Esophagus squamous epithelium (tissue), 5 donors: ENCODE measurements around the gene TRIM39. TPM values are rescaled to one million over a fixed set of nuclear protein-coding genes. Genes with fewer than 3 reads are reported as not detected.

Experiments used
- DNase-seq: peaks from one replicate; lab custom pipeline; 2025; lab: John Stamatoyannopoulos, UW
- H3K27ac ChIP-seq, 4 donors: fragments of 200-600 bp; sonication (generic); one replicate each; pipeline ENCODE4 v1.5.1; 2016 to 2019; ENCODE audit warnings: mild to moderate bottlenecking in 1 of 4
- H3K27me3 ChIP-seq, 4 donors: fragments of 200-600 bp; sonication (generic); 1 replicate in 3 of 4; 2 replicates in 1 of 4; pipeline versions ENCODE4 v1.5.1 to v1.6.0; 2017 to 2021; ENCODE audit warnings: antibody characterized with exemption in 1 of 4
- H3K36me3 ChIP-seq, 3 donors: fragments of 200-600 bp; sonication (generic); one replicate each; pipeline ENCODE4 v1.5.1; 2016 to 2019
- H3K4me1 ChIP-seq, 3 donors: fragments of 200-600 bp; sonication (generic); one replicate each; pipeline ENCODE4 v1.5.1; 2017 to 2019
- H3K4me3 ChIP-seq, 4 donors: fragments of 200-600 bp; sonication (generic); 1 replicate in 3 of 4; 2 replicates in 1 of 4; pipeline ENCODE4 v1.5.1; 2016 to 2019; ENCODE audit warnings: mild to moderate bottlenecking in 2 of 4, moderate library complexity in 1 of 4
- H3K9me3 ChIP-seq, 3 donors: fragments of 200-600 bp; sonication (generic); one replicate each; pipeline ENCODE4 v1.5.1; 2016 to 2019
- CTCF ChIP-seq, 6 experiments: fragments of 450-650 bp in 4 of 6; fragments of 200-600 bp in 2 of 6; sonication (generic) in 2 of 6; IDR thresholded peaks; one replicate each; pipeline ENCODE4 v1.5.1; 2016 to 2019; ENCODE audit warnings: antibody characterized with exemption in 6 of 6, mild to moderate bottlenecking in 4 of 6, moderate library complexity in 4 of 6
- POLR2A ChIP-seq, 4 donors: fragments of 450-650 bp; IDR thresholded peaks; one replicate each; pipeline ENCODE4 v1.6.1; 2017; ENCODE audit warnings: antibody characterized with exemption in 4 of 4, mild to moderate bottlenecking in 4 of 4, moderate library complexity in 3 of 4
- WGBS, 2 donors: methylation state at CpG; one replicate each; pipeline ENCODE4 v1.1.5; 2018; 5-methylcytosine and 5-hydroxymethylcytosine counted together
- intact Hi-C: fragments of 100-400 bp; cut with DNase I; formaldehyde crosslinking; loops from one replicate; pipeline ENCODE4 v1.15.0; 2022
- total RNA-seq, 4 donors: library from RNA; depleted of rRNA; stranded (reverse); fragments of >200 nt; gene quantifications; one replicate each; pipeline ENCODE4 v1.1.0, GENCODE V29; 2016
- donor health status: DM: yes; HTN: yes; CAD: no.

TRIM39 gene
- total RNA-seq, 4 donors from 2014 or later: 11.3 to 16.2 (median 15.1) TPM

GRCh38 chr6:30344868-30345671 lies 18.3 kb downstream of the TRIM39 start, which contains the start of gene RPP21:
RPP21 (plus strand) TSS chr6:30345156; CDS start chr6:30345172, 16 bp downstream.
- H3K36me3 ChIP-seq: peaks cover 5 to 43% (median 13%) of the 10 kb centered on the region in 3 donors
- H3K4me1 ChIP-seq: peaks cover 3 to 17% (median 5%) of the 10 kb centered on the region in 3 donors
- DNase-seq: no peak
- H3K27ac ChIP-seq: peak within 1 kb of the TSS; percentile 94 to 97 (median 94)
- H3K9me3 ChIP-seq: no peaks in the 10 kb centered on the region
- H3K4me3 ChIP-seq: peak within 1 kb of the TSS; percentile 85 to 98 (median 89)
- WGBS, 2 donors: 16 to 40% methylated on average over 3 to 7 of the region's 64 CpGs
- intact Hi-C loops: no loop called here
- H3K27me3 ChIP-seq: no peaks in the 10 kb centered on the region
- TF ChIP-seq POLR2A (IDR thresholded peaks at IDR 0.05) (peak in 2 of 4 donors; percentile 83 to 84), CTCF (IDR thresholded peaks at IDR 0.05) (peak in 1 of 6 experiments; percentile 13)

GRCh38 chr6:30345852-30346251 lies 19.1 kb downstream of the TRIM39 start:
- intact Hi-C loops: no loop called here
- peaks cover 0 to 35% (median 10%) of the 10 kb centered on the region in 3 donors for H3K36me3 ChIP-seq
- H3K4me3 ChIP-seq: peak overlapping the region; percentile 85 to 98 (median 89)
- peaks cover 3 to 17% (median 5%) of the 10 kb centered on the region in 3 donors for H3K4me1 ChIP-seq
- H3K27me3 ChIP-seq: no peaks in the 10 kb centered on the region
- 31 to 36% methylated on average over 4 of the region's 4 CpGs for WGBS, 2 donors
- no peak for DNase-seq
- H3K27ac ChIP-seq: peak overlapping the region in 2 of 4 donors; percentile 94 to 97
- no peaks in the 10 kb centered on the region for H3K9me3 ChIP-seq
- TF ChIP-seq CTCF (IDR thresholded peaks at IDR 0.05): no peak
- TF ChIP-seq POLR2A (IDR thresholded peaks at IDR 0.05): no peak

- 70 to 84% methylated on average over 3 of the region's 3 CpGs for WGBS, 2 donors
Measured at GRCh38 chr6:30348957-30349356, 22.2 kb downstream of the TRIM39 start.

GRCh38 chr6:30349421-30350177 lies 22.9 kb downstream of the TRIM39 start:
- WGBS, 2 donors: 48 to 63% methylated on average over 3 of the region's 3 CpGs
- H3K4me1 ChIP-seq: peaks cover 3 to 14% (median 5%) of the 10 kb centered on the region in 3 donors
- no peak for DNase-seq
- intact Hi-C loops: no loop called here
- H3K27me3 ChIP-seq: peaks cover 0 to 17% (median 0%) of the 10 kb centered on the region in 4 donors
- H3K9me3 ChIP-seq: no peaks in the 10 kb centered on the region
- H3K36me3 ChIP-seq: peaks cover 0 to 19% (median 0%) of the 10 kb centered on the region in 3 donors
- H3K27ac ChIP-seq: no peak overlapping the region
- no peak for TF ChIP-seq POLR2A (IDR thresholded peaks at IDR 0.05)
- no peak for TF ChIP-seq CTCF (IDR thresholded peaks at IDR 0.05)
- H3K4me3 ChIP-seq: no peak overlapping the region

More at GRCh38 chr6:30348957-30349356, 22.2 kb downstream of the TRIM39 start:
- no peak overlapping the region for H3K27ac ChIP-seq
- H3K4me1 ChIP-seq: peaks cover 3 to 17% (median 5%) of the 10 kb centered on the region in 3 donors
- H3K27me3 ChIP-seq: peaks cover 0 to 11% (median 0%) of the 10 kb centered on the region in 4 donors
- no peaks in the 10 kb centered on the region for H3K9me3 ChIP-seq
- no peak for DNase-seq
- intact Hi-C loops: no loop called here
- H3K36me3 ChIP-seq: peaks cover 0 to 19% (median 0%) of the 10 kb centered on the region in 3 donors
- no peak for TF ChIP-seq POLR2A (IDR thresholded peaks at IDR 0.05)
- no peak for TF ChIP-seq CTCF (IDR thresholded peaks at IDR 0.05)
- no peak overlapping the region for H3K4me3 ChIP-seq
